ENCODE measurements around the gene BHMT2. TPM values are rescaled to one million over a fixed set of nuclear protein-coding genes. Genes with fewer than 3 reads are reported as not detected.

Gene BHMT2
- total and polyA plus RNA-seq, 2 of the 13 experiments (the other 11 are each of a cell fraction or from before 2014, with no cell fraction given) = 13.8 to 18.8 TPM

- TF ChIP-seq ZNF646 (CRISPR knock-in tag; IDR thresholded peaks at IDR 0.05) = no peak
- no peak for TF ChIP-seq ASH2L (IDR thresholded peaks at IDR 0.05; ENCODE audit: insufficient read length, low read depth, low read length)
- no peak for TF ChIP-seq DMAP1 (CRISPR knock-in tag; IDR thresholded peaks at IDR 0.05)
- no peak for TF ChIP-seq KDM6A (CRISPR knock-in tag; IDR thresholded peaks at IDR 0.05; ENCODE audit: low read depth)
- no peak for TF ChIP-seq ZNF362 (CRISPR knock-in tag; IDR thresholded peaks at IDR 0.05; ENCODE audit: borderline replicate concordance)
- TF ChIP-seq ZNF543 (CRISPR knock-in tag; IDR thresholded peaks at IDR 0.05) = no peak
- TF ChIP-seq ZFP82 (CRISPR knock-in tag; IDR thresholded peaks at IDR 0.05; ENCODE audit: borderline replicate concordance) = no peak
- no peak for TF ChIP-seq ZNF451 (CRISPR knock-in tag; IDR thresholded peaks at IDR 0.05)
- no peak for TF ChIP-seq PLRG1 (conservative IDR thresholded peaks at IDR 0.05)
- no peak for TF ChIP-seq MEIS1 (CRISPR knock-in tag; IDR thresholded peaks at IDR 0.05; ENCODE audit: borderline replicate concordance)
- no peak for TF ChIP-seq PBX3 (CRISPR knock-in tag; IDR thresholded peaks at IDR 0.05; ENCODE audit: borderline replicate concordance)
- no peak for TF ChIP-seq ZNF224 (CRISPR knock-in tag; IDR thresholded peaks at IDR 0.05)
- no peak for TF ChIP-seq REXO4 (CRISPR knock-in tag; IDR thresholded peaks at IDR 0.05; ENCODE audit: borderline replicate concordance)
- no peak for TF ChIP-seq ATF6 (CRISPR knock-in tag; conservative IDR thresholded peaks at IDR 0.05)
- TF ChIP-seq ETS1 (CRISPR knock-in tag; IDR thresholded peaks at IDR 0.05) = no peak
- peak; percentile 86 for TF ChIP-seq POGZ (CRISPR knock-in tag; IDR thresholded peaks at IDR 0.05)
Measured at GRCh38 chr5:79108792-79109191, 39.2 kb downstream of the BHMT2 start (continued).
